Left lobe of liver (tissue), 2 donors: ENCODE results near the gene GNAZ. TPM values are rescaled to one million over a fixed set of nuclear protein-coding genes. Genes with fewer than 3 reads are reported as not detected.

ENCODE experiments used
- ATAC-seq: fragments of 200-7000 bp; cut with Tn5 transposase; one replicate; pipeline ENCODE4 v1.9.1; 2020; ENCODE audit warnings: mild to moderate bottlenecking, moderate library complexity
- DNase-seq: peaks from one replicate; pipeline ENCODE4 v3.0.0-alpha.2; 2020; ENCODE audit warnings: low spot score
- total RNA-seq: library from RNA; stranded (reverse); gene quantifications from one replicate; pipeline ENCODE4 v1.2.1, GENCODE V29; 2021
- donor health status: DM: no; HTN: no; CAD: no; lungs with moderate emphysema.
- donor health status: DM: no; HTN: yes; CAD: no.

Gene GNAZ
- total RNA-seq, 1 donor from 2014 or later = 0.33 TPM

DNA sequence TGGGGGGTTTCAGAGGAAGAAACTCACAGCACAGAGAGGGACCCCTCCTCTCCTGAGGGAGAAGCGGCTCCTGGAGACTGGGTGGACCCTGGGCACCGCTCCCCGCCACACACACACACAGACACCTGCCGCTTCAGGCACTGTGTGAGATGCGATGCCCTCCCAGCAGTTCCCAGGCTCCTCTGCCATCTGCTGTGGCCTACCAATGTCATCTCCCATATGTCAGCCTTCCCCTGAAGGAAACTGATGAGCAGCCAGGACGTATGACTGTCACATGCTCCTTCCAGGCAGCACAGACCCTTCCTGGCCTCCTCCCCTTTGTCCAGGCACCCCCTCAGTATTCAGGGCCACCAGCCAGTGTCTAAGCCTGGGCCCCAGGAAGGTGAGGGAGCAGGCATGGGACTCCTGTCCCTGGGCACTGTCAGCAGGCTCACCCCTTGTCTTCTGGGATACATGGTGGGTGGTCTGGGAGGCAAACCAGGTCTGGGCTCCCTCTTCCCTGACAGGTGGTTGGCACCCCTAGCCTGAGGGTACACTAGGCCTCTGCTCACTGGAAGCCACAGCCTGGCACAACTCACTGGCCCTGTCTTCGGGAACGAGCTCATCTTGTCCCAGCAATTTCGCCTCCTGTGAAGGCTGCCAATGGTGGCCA lies 98.2 kb downstream of the GNAZ start:
- ATAC-seq (no peak), DNase-seq (no peak)

- ATAC-seq (no peak), DNase-seq (no peak)
Measured at GRCh38 chr22:23169043-23169406, 98.7 kb downstream of the GNAZ start.

Other genes starting within 250 kb of the GNAZ start
- gene IGLL5, start 182.7 kb upstream of the GNAZ start, total RNA-seq = 1.2 TPM
- gene RSPH14, start 71.5 kb downstream of the GNAZ start, total RNA-seq = 0.18 TPM
- gene RAB36, start 75.0 kb downstream of the GNAZ start, total RNA-seq = 0.38 TPM
- 29.7 TPM for gene BCR, start 110.0 kb downstream of the GNAZ start, total RNA-seq